HG02884 (cell line): ENCODE data around the gene PDE4A.

Experiments
- ATAC-seq: cut with Tn5 transposase; IDR thresholded peaks from one replicate; pipeline ENCODE4 v1.9.1; 2021; ENCODE audit warnings: mild to moderate bottlenecking, moderate library complexity; ENCODE audit not compliant: unreplicated experiment

The PDE4A gene

DNA sequence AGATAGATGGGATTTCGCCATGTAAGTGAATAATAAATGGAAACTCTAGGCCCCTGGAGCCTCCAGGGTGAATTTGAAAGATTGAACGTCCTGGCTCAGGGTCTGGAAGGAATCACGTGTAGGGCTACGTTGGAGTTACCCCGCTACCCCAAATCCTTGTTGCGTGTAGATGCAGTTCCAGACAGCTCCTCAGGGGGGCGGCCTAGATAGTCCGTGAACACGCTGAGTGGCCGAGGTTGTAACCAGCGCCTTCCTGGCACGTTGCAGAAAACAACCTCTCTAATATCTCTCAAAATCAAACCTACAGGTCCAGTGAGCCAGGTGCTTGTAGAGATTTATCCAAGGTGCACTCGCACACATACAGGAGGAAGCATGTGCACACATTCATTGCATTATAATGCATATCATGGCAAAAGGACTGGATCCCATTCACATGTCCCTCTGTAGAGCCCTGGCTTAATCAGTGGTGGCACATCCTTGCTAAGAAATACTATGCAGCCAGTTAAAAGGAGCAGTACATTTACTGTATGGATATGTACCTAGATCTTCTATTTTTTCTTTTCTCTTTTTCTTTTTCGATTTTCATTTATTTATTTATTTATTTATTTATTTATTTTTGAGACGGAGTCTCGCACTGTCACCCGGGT lies 85.4 kb downstream of the PDE4A start:
- no peak for ATAC-seq

GRCh38 chr19:10508036-10508435 lies 87.7 kb downstream of the PDE4A start:
- no peak for ATAC-seq

- no peak for ATAC-seq
Observed at GRCh38 chr19:10508707-10509106, 88.4 kb downstream of the PDE4A start.

GRCh38 chr19:10510301-10510802 lies 90.0 kb downstream of the PDE4A start:
- no peak for ATAC-seq

GRCh38 chr19:10513223-10513622 lies 92.9 kb downstream of the PDE4A start:
- ATAC-seq: no peak

DNA sequence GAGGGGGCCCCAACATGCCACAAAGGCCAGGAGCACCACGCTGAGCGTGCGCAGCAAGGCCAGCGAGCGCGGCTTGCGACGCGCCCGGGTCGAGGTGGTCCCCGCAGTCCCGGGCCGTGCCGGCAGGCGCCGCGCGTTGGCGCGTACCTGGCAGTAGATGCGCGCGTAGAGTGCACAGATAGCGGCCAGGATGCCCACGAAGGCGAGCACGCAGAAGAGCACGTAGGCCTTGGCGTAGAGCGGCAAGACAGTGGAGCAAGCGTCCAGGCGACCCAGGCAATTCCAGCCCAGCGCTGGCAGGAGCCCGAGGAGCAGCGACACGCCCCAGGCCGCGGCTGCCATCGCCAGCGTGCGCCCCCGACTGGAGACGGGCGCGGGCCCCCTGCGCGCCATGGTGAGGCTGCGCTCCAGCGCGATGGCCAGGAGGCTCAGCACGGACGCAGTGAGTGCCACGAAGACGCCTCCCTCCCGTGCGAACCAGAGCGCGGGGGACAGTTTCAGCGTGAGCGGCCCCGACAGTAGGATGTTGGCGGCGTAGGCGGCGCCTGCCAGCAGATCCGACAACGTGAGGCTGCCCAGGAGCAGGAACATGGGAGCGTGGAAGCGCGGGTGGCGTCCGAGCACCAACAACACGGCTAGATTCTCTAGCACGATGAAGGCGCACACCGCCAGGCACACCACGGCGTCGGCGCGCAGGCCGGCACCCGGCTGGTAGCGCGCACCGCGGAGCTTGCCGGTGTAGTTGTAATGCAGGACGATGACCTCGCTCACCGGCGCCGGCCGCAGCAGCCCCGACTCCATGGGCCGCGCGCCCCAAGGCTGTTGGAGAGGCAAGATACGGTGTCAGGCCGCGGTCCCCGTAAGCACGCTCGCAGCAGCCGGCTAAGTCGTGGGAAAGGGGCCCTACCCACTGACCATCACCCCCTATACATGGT lies 94.1 kb downstream of the PDE4A start:
- no peak for ATAC-seq

DNA sequence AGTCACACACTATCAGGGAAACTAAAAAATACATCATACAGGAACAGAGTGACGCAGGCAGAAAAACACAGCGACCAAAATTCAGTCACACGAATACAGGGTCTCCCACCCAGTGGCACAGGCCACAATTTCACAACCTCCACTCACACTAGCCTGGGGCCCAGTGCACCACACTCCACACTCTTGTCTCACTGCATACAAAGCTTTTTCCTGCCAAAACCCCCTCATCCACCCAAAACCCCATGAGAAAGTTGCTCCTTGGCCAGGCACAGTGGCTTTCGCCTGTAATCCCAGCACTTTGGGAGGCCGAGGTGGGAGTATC lies 95.7 kb downstream of the PDE4A start:
- no peak for ATAC-seq

DNA sequence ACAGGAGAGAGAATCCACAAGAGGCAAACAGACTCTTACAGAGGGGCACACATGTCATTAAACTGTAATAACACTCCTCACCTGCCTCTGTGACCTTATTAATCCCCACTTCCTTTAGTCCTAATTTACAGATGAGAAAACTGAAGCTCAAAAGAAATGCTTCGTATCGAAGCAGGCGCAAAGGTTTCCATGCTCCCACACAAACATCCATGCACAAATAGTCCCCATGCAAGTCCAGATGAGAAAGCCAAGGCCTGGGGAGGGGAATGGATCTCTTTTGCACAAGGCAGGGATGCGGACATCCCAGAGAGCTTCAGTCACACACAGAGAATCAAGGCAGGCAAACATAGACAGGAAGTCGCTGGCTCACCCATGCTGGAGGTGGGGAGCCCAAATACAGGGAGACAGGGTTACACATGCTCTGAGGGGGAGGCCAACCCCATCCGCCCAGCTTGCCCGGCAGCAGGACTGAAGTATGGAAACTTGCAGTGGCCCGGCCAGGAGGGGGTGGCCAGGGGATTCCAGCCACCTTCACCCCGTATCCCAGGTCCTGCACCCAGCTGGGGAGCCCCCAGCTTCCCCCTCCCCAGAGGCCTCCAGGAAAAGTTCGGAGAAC lies 96.4 kb downstream of the PDE4A start:
- no peak for ATAC-seq

GRCh38 chr19:10517361-10517759 lies 97.0 kb downstream of the PDE4A start, which contains the start of gene S1PR5:
S1PR5 (minus strand) TSS chr19:10517447; CDS start chr19:10515011, 2,436 bp downstream.
- ATAC-seq: no peak

DNA sequence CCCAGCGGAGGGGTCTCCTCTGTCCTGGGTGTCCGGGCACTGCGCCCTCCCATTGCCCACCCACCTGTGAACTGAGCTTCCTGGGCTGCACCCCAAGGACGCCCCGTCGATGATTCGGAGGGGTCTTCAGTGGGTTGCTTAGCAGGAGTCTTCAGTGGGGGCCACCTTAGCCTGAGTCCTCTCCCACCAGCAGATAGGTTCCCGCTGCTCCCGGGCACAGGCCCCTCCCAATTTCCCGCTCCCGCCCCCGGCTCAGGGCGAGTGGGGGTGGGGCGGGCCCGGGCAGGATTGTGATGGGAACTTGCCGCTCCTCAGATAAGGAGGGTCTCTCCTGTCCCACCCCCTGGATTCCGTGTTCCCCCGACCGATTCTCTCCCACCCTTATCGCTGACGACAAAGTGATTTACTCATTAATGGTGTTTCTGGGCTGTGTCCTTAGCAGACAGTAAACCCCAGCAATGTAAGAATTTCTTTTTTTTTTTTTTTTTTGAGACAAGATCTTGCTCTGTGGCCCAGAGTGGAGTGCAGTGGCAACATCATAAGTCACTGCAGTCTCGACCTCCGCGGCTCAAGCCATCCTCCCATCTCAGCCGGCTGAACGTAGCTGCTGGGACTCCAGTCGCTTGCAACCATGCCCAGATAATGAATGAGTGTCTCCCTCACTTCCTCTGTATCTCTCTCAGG lies 97.6 kb downstream of the PDE4A start:
- no peak for ATAC-seq

DNA sequence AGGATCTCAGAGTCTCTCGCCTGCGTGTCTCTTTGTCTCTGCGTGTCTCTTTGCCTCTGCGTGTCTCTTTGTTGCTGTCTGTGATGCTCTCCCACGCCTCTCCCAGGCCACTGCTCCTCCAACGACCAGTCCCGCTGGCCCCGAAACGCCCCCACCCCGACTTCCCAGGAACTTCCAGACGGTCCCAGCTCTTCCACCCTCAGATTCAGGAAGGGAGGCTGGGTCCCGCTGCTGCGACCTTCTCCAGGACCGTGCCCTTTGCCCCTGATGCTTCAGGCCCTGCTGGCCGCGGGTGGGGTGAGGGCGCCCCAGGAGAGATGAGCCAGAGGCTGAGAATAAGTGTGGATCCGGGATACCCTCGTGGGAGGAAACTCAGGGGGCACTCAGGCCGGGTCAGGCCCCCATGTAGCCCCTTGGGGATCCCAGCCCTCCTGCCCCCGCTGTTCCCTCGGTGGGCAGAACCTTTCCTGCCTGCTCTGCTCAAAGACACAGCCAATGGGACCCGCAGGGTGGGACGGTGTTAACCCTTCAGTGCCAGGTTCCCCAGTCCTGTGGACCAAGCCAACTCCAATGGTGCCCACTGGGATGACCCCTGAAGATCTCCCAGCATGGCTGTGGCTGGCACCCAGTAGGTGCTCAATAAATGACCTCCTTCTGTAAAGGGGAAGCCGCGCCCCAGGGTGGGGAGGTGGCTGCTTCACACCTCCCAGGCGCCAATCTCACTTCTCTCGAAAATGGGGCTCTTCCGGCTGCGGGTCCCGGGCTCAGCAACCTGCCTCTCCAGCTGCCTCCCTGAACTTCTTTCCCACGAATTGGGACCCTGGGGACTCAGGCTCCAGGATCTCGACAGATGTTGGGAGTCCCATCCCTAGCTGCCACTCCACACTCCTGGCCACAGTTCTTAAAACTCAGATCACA lies 98.4 kb downstream of the PDE4A start:
- no peak for ATAC-seq
